Measurements from ENCODE around the gene APLP1.
A peak's percentile ranks its signal among the peaks of the same experiment; 100 is the strongest.
"Not testable (repeated sequence)": the region's sequence is repeated elsewhere in the genome, so short reads cannot be mapped to it uniquely, and the experiment has no call there.

Gene APLP1

DNA sequence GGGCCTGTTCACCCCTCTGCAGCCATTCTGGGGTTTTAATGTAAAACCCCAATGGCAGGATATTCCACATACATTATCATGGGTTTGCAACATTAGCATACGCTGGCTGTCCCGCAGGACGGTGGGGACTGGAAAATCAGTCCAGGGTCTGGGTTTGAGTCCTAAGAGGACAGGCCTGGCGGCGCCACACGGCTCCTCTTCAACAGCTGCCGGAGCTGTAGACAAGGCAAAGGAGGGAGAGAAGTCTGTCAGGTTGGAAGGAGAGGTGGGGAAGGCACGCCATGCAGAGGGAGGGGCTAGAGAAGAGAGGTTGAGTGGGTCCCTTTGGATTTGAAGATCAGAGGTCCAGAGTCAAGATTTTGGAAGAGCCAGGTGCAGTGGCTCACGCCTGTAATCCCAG is 20.0 kb downstream of the APLP1 start:
- Histone ChIP-seq H3K4me1 (ENCODE audit: control insufficient read depth in 1 of 2, insufficient read depth in 1 of 2, low read depth in 1 of 2, low read length in 1 of 2) (no peaks in the 10 kb centered on the region), H3K9me3 (peaks cover 7% of the 10 kb centered on the region), H3K27me3 (no peaks in the 10 kb centered on the region), H3K4me3 (ENCODE audit: low read depth in 1 of 2, low read length in 1 of 2) (no peak overlapping the region), H3K27ac (peak overlapping the region; percentile 61), H3K36me3 (peaks cover 77% of the 10 kb centered on the region)
- TF ChIP-seq, protein P1, sequence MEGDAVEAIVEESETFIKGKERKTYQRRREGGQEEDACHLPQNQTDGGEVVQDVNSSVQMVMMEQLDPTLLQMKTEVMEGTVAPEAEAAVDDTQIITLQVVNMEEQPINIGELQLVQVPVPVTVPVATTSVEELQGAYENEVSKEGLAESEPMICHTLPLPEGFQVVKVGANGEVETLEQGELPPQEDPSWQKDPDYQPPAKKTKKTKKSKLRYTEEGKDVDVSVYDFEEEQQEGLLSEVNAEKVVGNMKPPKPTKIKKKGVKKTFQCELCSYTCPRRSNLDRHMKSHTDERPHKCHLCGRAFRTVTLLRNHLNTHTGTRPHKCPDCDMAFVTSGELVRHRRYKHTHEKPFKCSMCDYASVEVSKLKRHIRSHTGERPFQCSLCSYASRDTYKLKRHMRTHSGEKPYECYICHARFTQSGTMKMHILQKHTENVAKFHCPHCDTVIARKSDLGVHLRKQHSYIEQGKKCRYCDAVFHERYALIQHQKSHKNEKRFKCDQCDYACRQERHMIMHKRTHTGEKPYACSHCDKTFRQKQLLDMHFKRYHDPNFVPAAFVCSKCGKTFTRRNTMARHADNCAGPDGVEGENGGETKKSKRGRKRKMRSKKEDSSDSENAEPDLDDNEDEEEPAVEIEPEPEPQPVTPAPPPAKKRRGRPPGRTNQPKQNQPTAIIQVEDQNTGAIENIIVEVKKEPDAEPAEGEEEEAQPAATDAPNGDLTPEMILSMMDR (IDR thresholded peaks at IDR 0.05): no peak

DNA sequence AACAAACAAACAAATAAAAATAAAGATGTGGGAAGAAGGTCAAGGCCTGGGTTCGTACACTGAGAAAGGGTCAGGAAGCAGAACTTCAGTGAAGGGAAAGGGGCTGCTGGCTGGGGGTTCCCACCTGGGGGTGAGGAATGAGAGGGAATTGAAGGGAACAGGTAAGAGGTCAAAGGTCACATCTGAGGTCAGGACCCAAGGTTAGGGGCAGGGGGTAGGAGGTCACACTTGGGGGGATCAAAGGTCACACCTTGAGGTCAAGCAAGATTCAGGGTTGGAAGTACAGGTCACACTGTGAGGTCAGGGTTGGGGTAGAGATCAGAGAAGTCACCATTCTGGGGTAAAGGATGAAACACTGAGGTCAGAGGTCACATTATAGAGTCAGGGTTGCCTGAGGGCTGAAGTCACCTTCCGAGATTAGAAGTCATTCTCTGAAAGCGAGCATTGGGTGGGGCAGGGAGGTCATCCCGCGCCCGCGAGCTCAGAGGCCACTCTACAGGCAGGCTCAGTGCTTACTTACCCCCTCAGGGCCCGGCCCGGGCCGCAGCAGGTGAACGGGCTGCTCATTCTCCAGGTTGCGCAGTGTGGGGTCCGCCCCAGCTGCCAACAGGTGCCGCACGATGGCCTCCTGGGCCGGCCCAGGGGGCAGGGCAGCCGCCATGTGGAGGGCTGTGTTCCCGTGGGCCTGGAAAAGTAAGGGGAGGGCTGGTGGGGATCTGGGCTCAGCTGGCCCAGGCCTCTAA is 21.2 kb downstream of the APLP1 start:
- Histone ChIP-seq H3K4me1 (ENCODE audit: control insufficient read depth in 1 of 2, insufficient read depth in 1 of 2, low read depth in 1 of 2, low read length in 1 of 2) (no peaks in the 10 kb centered on the region), H3K27ac (peak overlapping the region; percentile 61), H3K4me3 (ENCODE audit: low read depth in 1 of 2, low read length in 1 of 2) (no peak overlapping the region), H3K9me3 (peaks cover 7% of the 10 kb centered on the region), H3K36me3 (peaks cover 88% of the 10 kb centered on the region), H3K27me3 (no peaks in the 10 kb centered on the region)
- TF ChIP-seq, protein P1 (IDR thresholded peaks at IDR 0.05): no peak

DNA sequence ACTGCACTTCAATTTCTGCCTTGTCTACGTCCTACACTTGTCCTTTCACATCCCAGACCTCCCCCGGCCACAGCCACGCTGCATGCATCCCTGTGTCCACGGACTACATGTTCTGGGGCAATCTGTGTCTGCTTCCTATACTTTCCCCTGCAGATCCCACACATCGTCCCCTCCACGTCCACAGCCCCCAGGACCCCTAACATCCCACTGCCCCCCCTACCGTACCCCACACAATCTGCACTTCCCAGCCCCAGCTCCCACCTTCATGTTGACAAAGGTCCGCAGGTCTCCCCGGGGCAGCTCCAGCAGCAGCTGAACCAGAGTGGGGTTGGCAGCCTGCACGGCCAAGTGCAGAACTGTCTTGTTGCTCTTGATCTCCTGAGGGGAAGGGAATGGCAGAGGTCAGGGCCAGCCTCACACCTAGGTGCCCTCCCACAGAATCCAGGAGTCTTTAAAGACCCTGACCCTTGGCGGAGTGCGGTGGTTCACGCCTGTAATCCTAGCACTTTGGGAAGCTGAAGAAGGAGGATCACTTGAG is 21.8 kb downstream of the APLP1 start:
- TF ChIP-seq, protein P1 (IDR thresholded peaks at IDR 0.05): no peak
- H3K36me3 ChIP-seq: peaks cover 93% of the 10 kb centered on the region

DNA sequence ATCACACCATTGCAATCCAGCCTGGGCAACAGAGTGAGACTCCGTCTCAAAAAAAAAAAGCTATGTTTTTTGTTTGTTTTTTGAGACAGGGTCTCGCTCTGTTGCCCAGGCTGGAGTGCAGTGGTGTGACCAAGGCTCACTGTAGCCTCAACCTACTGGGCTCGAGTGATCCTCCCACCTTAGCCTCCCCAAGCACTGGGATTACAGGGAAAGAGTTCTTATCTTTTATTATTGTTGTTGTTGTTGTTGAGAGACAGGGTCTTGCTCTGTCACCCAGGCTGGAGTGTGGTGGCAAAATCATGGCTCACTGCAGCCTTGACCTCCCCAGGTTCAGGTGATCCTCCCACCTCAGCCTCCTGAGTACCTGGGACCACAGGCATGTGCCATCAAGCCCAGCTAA is 23.4 kb downstream of the APLP1 start:
- H3K36me3 ChIP-seq: peaks cover 99% of the 10 kb centered on the region
- H3K4me3 ChIP-seq (ENCODE audit: low read depth in 1 of 2, low read length in 1 of 2); H3K27me3 ChIP-seq; H3K9me3 ChIP-seq: not testable (repeated sequence)
- peaks cover 7 to 12% of the 10 kb centered on the region in 2 experiments for H3K4me1 ChIP-seq (ENCODE audit: control insufficient read depth in 1 of 2, insufficient read depth in 1 of 2, low read depth in 1 of 2, low read length in 1 of 2)
- H3K27ac ChIP-seq: peak overlapping the region; percentile 50

More for the DNA sequence above, 21.8 kb downstream of the APLP1 start:
- H3K27me3 ChIP-seq: no peaks in the 10 kb centered on the region
- no peak overlapping the region for H3K4me3 ChIP-seq (ENCODE audit: low read depth in 1 of 2, low read length in 1 of 2)
- peak overlapping the region; percentile 61 for H3K27ac ChIP-seq
- H3K9me3 ChIP-seq: peaks cover 7% of the 10 kb centered on the region
- H3K4me1 ChIP-seq (ENCODE audit: control insufficient read depth in 1 of 2, insufficient read depth in 1 of 2, low read depth in 1 of 2, low read length in 1 of 2): no peaks in the 10 kb centered on the region

DNA sequence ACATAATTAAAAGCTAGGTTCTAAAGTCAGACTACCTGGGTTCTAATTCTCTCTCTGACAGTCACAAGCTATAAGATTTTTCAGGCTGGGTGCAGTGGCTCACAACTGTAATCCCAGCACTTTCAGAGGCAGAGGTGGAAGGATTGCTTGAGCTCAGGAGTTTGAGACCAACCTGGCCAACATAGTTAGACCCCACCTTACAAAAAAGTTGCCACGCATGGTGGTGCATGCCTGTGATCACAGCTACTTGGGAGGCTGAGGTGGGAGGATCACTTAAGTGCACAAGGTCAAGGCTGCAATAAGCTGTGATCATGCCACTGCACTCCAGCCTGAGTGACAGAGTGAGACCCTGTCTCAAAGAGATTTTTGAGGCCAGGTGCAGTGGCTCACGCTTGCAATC is 26.0 kb downstream of the APLP1 start:
- peak overlapping the region; percentile 56 for H3K27ac ChIP-seq
- TF ChIP-seq, protein P1 (IDR thresholded peaks at IDR 0.05): no peak
- peaks cover 86% of the 10 kb centered on the region for H3K36me3 ChIP-seq
- H3K9me3 ChIP-seq: no peaks in the 10 kb centered on the region
- no peaks in the 10 kb centered on the region for H3K27me3 ChIP-seq
- H3K4me1 ChIP-seq (ENCODE audit: control insufficient read depth in 1 of 2, insufficient read depth in 1 of 2, low read depth in 1 of 2, low read length in 1 of 2): peaks cover 27 to 30% of the 10 kb centered on the region in 2 experiments
- H3K4me3 ChIP-seq (ENCODE audit: low read depth in 1 of 2, low read length in 1 of 2): no peak overlapping the region

DNA sequence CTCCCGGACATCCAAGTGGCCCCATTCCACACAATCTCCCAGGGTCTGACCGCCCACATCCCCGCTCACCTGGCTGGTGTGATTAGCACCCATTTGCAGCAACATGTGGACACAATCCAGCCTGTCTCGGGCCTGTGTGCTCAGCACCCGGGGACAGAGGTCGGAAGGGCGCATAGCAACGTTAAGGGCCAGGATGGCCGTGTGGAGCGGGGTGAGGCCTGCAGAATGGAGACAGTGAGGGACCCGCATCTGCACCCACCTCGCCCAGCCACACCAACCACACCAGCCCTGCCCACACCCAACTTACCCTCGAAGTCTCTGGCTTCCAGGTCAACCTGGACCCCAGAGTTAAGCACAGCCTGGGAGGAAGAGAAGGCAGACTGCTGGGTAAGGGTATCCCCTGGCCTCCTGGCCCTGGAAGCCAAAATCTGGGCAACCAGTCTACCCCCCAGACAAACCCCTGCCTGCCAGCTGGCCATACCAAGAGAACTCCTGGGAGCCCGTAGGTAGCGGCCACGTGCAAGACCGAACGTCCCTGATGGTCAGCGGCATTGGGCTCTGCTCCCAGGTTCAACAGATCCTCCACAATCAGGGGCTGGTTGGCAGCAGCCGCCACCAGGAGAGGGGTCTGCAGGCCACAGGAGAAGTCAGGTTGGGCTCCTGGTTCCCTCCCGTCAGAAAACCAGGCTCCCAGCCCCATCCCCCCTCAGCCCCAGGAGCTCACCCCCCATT is 27.7 kb downstream of the APLP1 start:
- H3K27me3 ChIP-seq: no peaks in the 10 kb centered on the region
- H3K36me3 ChIP-seq: peaks cover 68% of the 10 kb centered on the region
- peak overlapping the region; percentile 100 for H3K27ac ChIP-seq
- peaks cover 33 to 34% of the 10 kb centered on the region in 2 experiments for H3K4me1 ChIP-seq (ENCODE audit: control insufficient read depth in 1 of 2, insufficient read depth in 1 of 2, low read depth in 1 of 2, low read length in 1 of 2)
- no peak overlapping the region for H3K4me3 ChIP-seq (ENCODE audit: low read depth in 1 of 2, low read length in 1 of 2)
- H3K9me3 ChIP-seq: no peaks in the 10 kb centered on the region
- TF ChIP-seq, protein P1 (IDR thresholded peaks at IDR 0.05): no peak
